GM12878 (cell line): Measurements from ENCODE around the gene ATG9A. TPM values are rescaled to one million over a fixed set of nuclear protein-coding genes. Genes with fewer than 3 reads are reported as not detected.

Experiments
- BCL3 ChIP-seq: IDR thresholded peaks from 2 replicates; pipeline ENCODE4 v1.6.1; 2011; ENCODE audit warnings: borderline replicate concordance, low read depth, mild to moderate bottlenecking, moderate library complexity, low read length; ENCODE audit not compliant: insufficient read depth, poor library complexity, severe bottlenecking
- BCLAF1 ChIP-seq: fragments of 450-650 bp; IDR thresholded peaks from 2 replicates; pipeline ENCODE4 v1.6.1; 2017; ENCODE audit warnings: antibody characterized with exemption, mild to moderate bottlenecking, moderate library complexity
- CEBPZ ChIP-seq: fragments of 150-350 bp; IDR thresholded peaks from 2 replicates; pipeline ENCODE4 v1.6.1; 2016; ENCODE audit warnings: low read depth, low read length
- EED ChIP-seq: sonication (generic); IDR thresholded peaks from 2 replicates; pipeline ENCODE4 v1.6.1; 2016; ENCODE audit warnings: antibody characterized with exemption, low read depth
- GABPA ChIP-seq: IDR thresholded peaks from 2 replicates; pipeline ENCODE4 v1.6.1; 2014; ENCODE audit warnings: antibody characterized with exemption, low read depth, mild to moderate bottlenecking, inconsistent platforms
- IRF5 ChIP-seq: fragments of 450-650 bp; IDR thresholded peaks from 2 replicates; pipeline ENCODE4 v1.6.1; 2017; ENCODE audit warnings: borderline replicate concordance
- KAT2A ChIP-seq: conservative IDR thresholded peaks from 2 replicates; pipeline ENCODE4 v1.6.1; 2011; ENCODE audit warnings: low read depth, low read length; ENCODE audit not compliant: control insufficient read depth
- NR2C1 ChIP-seq: fragments of 450-650 bp; IDR thresholded peaks from 2 replicates; pipeline ENCODE4 v1.6.1; 2017; ENCODE audit warnings: antibody characterized with exemption, mild to moderate bottlenecking, moderate library complexity
- NR2C2 ChIP-seq: IDR thresholded peaks from 2 replicates; pipeline ENCODE4 v1.6.1; 2011; ENCODE audit warnings: borderline replicate concordance, low read depth; ENCODE audit not compliant: control insufficient read depth, insufficient read length
- PAX8 ChIP-seq: fragments of 450-650 bp; IDR thresholded peaks from 2 replicates; pipeline ENCODE4 v1.6.1; 2017; ENCODE audit warnings: mild to moderate bottlenecking, moderate library complexity
- SP1 ChIP-seq: IDR thresholded peaks from one replicate; pipeline ENCODE4 v1.6.1; 2011; ENCODE audit warnings: low read depth, low read length
- SUZ12 ChIP-seq: fragments of 200-600 bp; sonication (generic); IDR thresholded peaks from one replicate; pipeline ENCODE4 v1.6.1; 2018; ENCODE audit warnings: antibody characterized with exemption, mild to moderate bottlenecking; ENCODE audit not compliant: unreplicated experiment
- TCF3 ChIP-seq: IDR thresholded peaks from 2 replicates; pipeline ENCODE4 v1.6.1; 2012; ENCODE audit warnings: low read depth, mild to moderate bottlenecking, low read length, borderline replicate concordance; ENCODE audit not compliant: insufficient read depth
- ZNF217 ChIP-seq: fragments of 450-650 bp; IDR thresholded peaks from 2 replicates; pipeline ENCODE4 v1.6.1; 2017; ENCODE audit warnings: antibody characterized with exemption, mild to moderate bottlenecking
- ZNF24 ChIP-seq: fragments of 450-650 bp; IDR thresholded peaks from 2 replicates; pipeline ENCODE4 v1.6.1; 2017; ENCODE audit warnings: antibody characterized with exemption, mild to moderate bottlenecking
- ZNF622 ChIP-seq: fragments of 450-650 bp; IDR thresholded peaks from 2 replicates; pipeline ENCODE4 v1.6.1; 2017; ENCODE audit warnings: mild to moderate bottlenecking, inconsistent platforms
- polyA plus RNA-seq, 11 experiments: library from polyadenylated mRNA; depleted of rRNA in 4 of 11; unstranded in 6 of 11; stranded (reverse) in 5 of 11; fragments of >200 nt; fragmentation: Nextera tagmentation in 4 of 11; fragmentation: Illumina TruSeq in 1 of 11; extraction: Ambion mirVana in 4 of 11; extraction: Trizol in 1 of 11; gene quantifications; 1 replicate in 1 of 11; 2 replicates in 10 of 11; pipeline versions ENCODE4 v1.2.1 to v1.2.3, GENCODE V29; 2011 to 2016; ENCODE audit warnings: inconsistent platforms in 2 of 11, missing spikeins in 2 of 11, low read depth in 1 of 11
- total RNA-seq, 4 experiments: library from RNA; depleted of rRNA in 3 of 4; stranded (reverse); fragments of >200 nt in 3 of 4; fragmentation: Illumina TruSeq in 1 of 4; extraction: Trizol in 1 of 4; gene quantifications; 2 replicates each; pipeline versions ENCODE4 v1.2.1 to v1.2.3, GENCODE V29; 2013 to 2021

ATG9A gene
- total and polyA plus RNA-seq, 10 of the 15 experiments (the other 5 are each of a cell fraction or from before 2014, with no cell fraction given): 0.16 to 37.5 (median 14.6) TPM; not detected in 1

GRCh38 chr2:219229305-219230058 lies at the start of gene ATG9A, which contains the start of gene ANKZF1 (continued):
- peak; percentile 88 for TF ChIP-seq CEBPZ
- TF ChIP-seq ZNF217: no peak
- TF ChIP-seq NR2C2: no peak
- no peak for TF ChIP-seq PAX8
- no peak; the same call in 1 of the 2 replicates for TF ChIP-seq NR2C1
- TF ChIP-seq EED: no peak
- TF ChIP-seq BCL3: no peak
- TF ChIP-seq ZNF24: 0 out of 2 replicates have a peak, but pooled peaks have one; percentile 32
- no peak for TF ChIP-seq BCLAF1
- no peak for TF ChIP-seq SUZ12
- no peak for TF ChIP-seq IRF5
- TF ChIP-seq TCF3: no peak
- TF ChIP-seq SP1: peak; percentile 99
- no peak for TF ChIP-seq GABPA
- no peak for TF ChIP-seq KAT2A
- TF ChIP-seq ZNF622: no peak
